Measurements from ENCODE around the gene KIT.

- TF ChIP-seq MEF2A (IDR thresholded peaks at IDR 0.05; ENCODE audit: insufficient read depth, low read depth, low read length) (no peak), MXI1 (IDR thresholded peaks at IDR 0.05; ENCODE audit: low read depth, low read length) (no peak), MEF2B (IDR thresholded peaks at IDR 0.05; ENCODE audit: partially characterized antibody, poor library complexity, severe bottlenecking) (no peak), TCF12 (IDR thresholded peaks at IDR 0.05; ENCODE audit: low read depth, low read length) (no peak), SMAD1 (IDR thresholded peaks at IDR 0.05; ENCODE audit: low read depth, partially characterized antibody) (no peak), BMI1 (IDR thresholded peaks at IDR 0.05; ENCODE audit: borderline replicate concordance) (no peak), CHD4 (IDR thresholded peaks at IDR 0.05) (no peak), PBX3 (IDR thresholded peaks at IDR 0.05; ENCODE audit: insufficient replicate concordance, low read depth, low read length) (no peak), CREB1 (IDR thresholded peaks at IDR 0.05; ENCODE audit: low read depth) (no peak), EZH2 (IDR thresholded peaks at IDR 0.05; ENCODE audit: borderline replicate concordance, control insufficient read depth, low read depth, low read length) (no peak), POLR2A (IDR thresholded peaks at IDR 0.05; ENCODE audit: low read depth, low read length) (no peak), USF2 (IDR thresholded peaks at IDR 0.05; ENCODE audit: borderline replicate concordance, low read depth, low read length) (no peak)
- TF ChIP-seq, protein P1, sequence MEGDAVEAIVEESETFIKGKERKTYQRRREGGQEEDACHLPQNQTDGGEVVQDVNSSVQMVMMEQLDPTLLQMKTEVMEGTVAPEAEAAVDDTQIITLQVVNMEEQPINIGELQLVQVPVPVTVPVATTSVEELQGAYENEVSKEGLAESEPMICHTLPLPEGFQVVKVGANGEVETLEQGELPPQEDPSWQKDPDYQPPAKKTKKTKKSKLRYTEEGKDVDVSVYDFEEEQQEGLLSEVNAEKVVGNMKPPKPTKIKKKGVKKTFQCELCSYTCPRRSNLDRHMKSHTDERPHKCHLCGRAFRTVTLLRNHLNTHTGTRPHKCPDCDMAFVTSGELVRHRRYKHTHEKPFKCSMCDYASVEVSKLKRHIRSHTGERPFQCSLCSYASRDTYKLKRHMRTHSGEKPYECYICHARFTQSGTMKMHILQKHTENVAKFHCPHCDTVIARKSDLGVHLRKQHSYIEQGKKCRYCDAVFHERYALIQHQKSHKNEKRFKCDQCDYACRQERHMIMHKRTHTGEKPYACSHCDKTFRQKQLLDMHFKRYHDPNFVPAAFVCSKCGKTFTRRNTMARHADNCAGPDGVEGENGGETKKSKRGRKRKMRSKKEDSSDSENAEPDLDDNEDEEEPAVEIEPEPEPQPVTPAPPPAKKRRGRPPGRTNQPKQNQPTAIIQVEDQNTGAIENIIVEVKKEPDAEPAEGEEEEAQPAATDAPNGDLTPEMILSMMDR (IDR thresholded peaks at IDR 0.05 in 2 of 3, conservative IDR thresholded peaks at IDR 0.05 in 1 of 3; ENCODE audit: control insufficient read depth in 2 of 3, extremely low read depth in 1 of 3, insufficient read depth in 1 of 3, low read depth in 3 of 3, low read length in 3 of 3), result no peak
Observed at GRCh38 chr4:54723820-54724219, 66.1 kb downstream of the KIT start.

All from GM12878 (cell line).